Middle frontal gyrus (tissue), 1 donor: ENCODE results near the gene MTCL1.

Experiments used
- DNase-seq: peaks from one replicate; pipeline ENCODE4 v3.0.0-alpha.2; 2015; ENCODE audit warnings: low spot score; ENCODE audit errors: extremely low spot score

Gene MTCL1

DNA sequence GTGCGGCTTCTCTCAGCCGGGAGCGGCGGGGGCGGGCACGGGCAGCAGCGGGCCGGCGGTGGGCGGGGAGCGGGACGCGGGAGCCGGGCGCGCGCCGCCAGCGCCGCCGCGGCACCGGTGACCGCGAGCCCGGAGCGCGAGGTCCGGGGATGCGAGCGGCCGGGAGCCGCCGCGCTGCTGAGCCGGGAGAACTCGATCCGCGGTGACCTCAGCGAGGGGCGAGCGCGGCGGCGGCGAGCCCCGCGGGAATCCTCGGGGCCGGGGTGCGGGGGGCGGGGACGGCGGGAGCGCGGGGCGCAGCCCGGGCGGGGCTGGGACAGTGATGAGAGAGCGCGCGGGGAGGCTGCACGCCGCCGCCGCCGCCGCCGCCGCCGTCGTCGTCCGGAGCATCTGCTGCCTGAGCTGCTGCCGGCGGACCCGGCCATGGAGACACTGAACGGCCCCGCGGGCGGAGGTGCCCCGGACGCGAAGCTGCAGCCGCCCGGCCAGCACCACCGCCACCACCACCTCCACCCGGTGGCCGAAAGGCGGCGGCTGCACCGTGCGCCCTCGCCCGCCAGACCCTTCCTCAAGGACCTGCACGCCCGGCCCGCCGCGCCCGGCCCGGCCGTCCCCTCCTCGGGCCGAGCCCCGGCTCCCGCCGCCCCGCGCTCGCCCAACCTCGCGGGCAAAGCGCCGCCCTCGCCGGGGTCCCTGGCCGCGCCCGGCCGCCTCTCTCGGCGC, at the start of gene MTCL1:
Gene MTCL1, plus strand, starts transcription at position 319 of the 723 bp plus-strand sequence. Its CDS starts 105 bp downstream, at position 424.
- no peak for DNase-seq

GRCh38 chr18:8656232-8656631, 49.1 kb upstream of the MTCL1 start:
- DNase-seq: no peak

GRCh38 chr18:8657050-8657820, 48.1 kb upstream of the MTCL1 start:
- DNase-seq: no peak

DNA sequence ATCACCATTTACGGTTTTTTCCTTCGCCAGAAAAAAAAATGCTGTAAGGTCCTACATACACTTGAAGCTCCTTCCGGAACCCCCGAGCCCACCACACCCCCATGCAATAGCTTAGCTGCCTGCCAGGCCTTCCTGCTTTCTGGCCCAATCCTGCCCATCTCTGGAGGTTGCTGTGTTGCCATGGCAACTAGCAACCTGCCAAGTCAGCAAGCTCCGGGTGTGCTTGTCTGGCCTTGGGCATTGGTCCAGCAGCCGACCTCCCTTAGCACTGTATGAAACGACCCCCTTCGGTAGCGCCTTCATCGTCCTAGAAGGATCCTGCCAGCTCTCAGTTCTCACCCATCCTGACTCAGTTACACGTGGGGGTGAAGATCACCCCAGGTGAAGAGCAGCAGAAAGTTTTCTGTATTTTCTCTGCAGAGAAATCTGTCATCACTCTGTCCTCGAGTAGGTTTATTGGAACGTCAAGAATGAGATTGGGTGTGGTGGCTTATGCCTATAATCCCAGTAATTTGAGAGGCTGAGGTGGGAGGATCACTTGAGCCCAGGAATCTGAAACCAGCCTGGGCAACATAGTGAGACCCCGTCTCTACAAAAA, 47.4 kb upstream of the MTCL1 start:
- DNase-seq: no peak

DNA sequence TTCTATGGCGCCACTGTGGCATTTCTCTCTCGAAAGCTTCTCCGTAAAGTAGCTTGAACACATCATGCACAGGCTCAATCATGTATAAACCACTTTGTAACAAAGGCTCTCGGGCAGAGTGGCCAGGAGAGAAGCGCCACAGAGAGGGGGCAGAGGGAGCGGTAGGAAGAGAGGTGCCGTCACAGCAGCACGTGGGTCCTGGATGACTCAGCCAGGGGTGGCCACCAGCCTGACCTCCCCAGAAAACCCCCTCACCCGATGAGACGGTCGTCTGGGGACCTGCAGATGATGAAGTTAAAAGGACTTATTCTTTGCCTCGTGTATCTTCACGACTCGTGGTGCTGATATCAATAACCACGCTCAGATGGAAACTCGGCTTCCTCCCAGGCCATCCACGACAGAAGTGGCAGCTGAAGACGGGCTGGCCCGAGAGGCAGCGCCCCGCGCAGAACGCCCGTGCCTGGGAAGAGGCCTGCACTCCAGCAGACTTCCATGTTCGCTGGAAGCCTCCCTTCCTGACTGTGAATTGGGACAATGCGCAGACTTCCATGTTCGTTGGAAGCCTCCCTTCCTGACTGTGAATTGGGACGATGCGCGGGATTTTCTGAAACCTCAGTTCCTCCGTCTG, 46.4 kb upstream of the MTCL1 start:
- DNase-seq: no peak

- no peak for DNase-seq
Observed at GRCh38 chr18:8659609-8660242, 45.6 kb upstream of the MTCL1 start.

DNA sequence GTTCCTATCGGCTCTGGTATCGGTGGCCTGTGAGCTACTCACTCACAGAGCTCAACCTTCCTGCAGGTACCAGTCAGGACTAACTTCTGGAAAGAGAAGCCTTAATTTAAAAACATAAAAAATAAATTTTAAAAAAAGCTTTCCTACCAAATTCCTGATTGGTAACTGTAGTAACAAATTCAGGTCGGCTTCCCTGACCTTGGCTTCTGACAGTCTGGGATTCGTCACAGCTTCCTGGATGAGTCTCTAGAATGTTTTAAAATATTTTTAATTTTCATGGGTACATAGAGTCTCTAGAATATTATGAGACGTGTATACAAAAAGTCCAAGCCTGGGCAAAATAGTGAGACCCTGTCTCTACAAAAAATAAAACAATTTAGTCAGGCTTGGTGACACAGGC, 45.0 kb upstream of the MTCL1 start:
- DNase-seq: no peak

- DNase-seq: no peak
Observed at GRCh38 chr18:8661754-8662559, 43.4 kb upstream of the MTCL1 start.

- no peak for DNase-seq
Observed at GRCh38 chr18:8662560-8663255, 42.6 kb upstream of the MTCL1 start.

DNA sequence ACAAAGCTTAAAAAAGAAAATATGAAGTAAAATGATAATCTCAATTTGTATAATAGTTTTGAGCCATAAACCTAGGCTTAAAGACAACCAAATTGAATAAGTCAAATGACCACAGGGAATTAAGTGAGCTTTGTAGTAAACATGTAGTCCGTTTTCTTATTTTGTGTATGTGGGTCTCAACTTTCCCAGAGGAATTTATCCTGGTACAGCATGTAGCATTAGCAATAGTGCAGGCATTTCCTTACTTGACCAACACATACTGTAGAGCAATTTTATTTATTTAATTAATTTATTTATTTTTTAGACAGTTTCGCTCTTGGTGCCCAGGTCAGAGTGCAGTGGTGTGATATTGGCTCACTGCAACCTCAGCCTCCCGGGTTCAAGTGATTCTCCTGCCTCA, 37.5 kb upstream of the MTCL1 start:
- DNase-seq: no peak

DNA sequence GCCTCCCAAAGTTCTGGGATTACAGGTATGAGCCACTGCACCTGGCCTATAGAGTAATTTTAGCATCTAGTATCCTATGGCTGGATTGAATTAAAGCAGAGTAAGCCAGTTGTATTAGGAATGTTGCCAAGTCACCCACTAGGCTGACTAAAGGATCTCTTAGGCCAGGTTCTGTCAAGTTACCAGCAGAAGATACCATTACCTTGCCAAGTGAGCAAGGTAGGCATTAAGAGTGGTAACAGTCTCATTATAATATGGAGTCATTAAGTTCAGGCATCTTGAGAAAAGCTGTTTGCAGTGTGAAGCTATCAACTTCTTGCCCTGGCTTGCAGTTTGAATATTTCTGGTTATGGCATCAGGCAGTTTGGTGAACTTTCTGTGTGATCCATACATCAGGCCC, 37.0 kb upstream of the MTCL1 start:
- DNase-seq: no peak

- DNase-seq: no peak
Observed at GRCh38 chr18:8669571-8669970, 35.8 kb upstream of the MTCL1 start.

DNA sequence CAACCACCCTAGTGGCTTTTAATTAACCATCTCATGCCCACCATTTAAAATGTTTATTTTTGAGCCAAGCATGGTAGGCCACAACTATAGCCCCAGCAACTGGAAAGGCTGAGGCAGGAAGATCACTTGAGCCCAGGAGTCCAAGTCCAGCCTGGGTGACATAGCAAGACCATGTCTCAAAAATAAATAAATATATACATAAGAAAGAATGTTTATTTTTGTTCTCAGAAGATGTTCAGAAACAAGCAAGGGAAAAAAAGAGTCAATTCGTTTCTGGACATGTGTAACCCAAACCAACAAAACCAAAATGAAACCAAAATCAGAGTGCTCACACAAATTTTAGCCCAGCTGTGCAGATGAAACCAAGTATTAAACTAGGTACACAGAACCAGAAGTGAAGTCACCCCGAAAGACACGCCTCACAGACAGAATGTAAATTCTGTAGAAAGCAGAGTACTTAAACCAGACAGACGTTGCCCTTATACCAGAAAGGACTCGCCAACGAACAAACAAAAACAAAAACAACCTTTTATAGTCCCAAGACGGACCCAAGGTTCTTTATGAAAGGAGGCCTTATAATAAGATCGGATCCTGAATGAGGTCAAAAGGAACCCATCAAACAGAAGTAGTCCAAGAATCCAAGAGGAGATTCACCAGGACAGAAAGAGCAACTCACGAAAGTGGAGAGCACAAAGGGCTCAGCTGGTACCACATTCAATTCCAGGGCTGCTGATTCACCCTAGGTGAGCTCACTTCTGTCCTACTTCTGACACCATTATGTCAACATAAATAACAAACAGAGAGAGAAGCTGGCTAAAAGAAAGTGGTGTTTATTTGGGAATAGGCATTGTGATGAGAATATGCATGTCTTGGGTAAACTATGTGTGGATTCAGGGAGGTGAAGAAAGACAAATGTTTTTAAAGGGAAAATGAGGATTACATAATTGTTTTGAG, 31.8 kb upstream of the MTCL1 start:
- DNase-seq: no peak

GRCh38 chr18:8675057-8675456, 30.3 kb upstream of the MTCL1 start:
- DNase-seq: no peak

GRCh38 chr18:8681196-8681595, 24.2 kb upstream of the MTCL1 start:
- DNase-seq: no peak

- no peak for DNase-seq
Observed at GRCh38 chr18:8684577-8684976, 20.8 kb upstream of the MTCL1 start.

DNA sequence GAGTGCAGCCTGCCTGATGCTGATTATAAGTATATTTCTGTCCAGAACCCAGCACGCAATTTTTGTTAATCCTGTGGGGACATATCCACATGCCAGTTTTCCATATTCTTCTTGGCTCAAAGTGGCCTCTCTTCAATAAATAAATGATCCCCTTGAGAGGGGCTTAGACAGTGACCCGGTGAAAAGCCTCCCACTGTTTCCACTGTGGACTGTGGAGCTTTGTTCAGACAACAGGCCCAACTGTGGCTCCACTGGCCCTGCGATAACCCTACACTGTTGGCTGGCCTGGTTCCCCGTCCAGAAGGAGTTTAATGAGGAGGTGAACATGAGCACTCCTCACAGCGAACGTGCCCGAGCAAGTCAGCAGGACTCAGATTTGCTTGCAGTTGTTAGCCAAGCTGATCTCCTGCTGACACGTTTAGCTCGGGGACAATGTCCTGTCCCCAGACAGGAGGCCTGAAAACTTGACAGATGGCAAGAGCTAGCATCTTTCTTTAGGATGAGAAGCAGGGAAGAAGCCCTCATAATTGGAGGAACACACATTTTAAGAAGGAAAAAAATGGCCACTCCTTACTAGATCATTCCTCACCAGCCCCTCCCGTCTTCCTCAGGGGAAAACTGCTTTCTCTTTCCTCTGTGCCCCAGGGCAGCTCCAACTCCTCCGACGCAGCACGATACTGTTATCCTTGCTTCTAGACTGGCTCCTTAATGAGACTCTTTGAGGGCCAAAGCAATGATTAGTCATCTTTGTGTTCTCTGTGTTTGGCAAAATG, 20.0 kb upstream of the MTCL1 start:
- DNase-seq: no peak

- DNase-seq: no peak
Observed at GRCh38 chr18:8685914-8686216, 19.5 kb upstream of the MTCL1 start.
